Measurements from ENCODE around the gene FAM107B. TPM values are rescaled to one million over a fixed set of nuclear protein-coding genes. Genes with fewer than 3 reads are reported as not detected.

Gene FAM107B
- total RNA-seq, 1 donor from 2014 or later: 82.2 TPM

GRCh38 chr10:14508725-14509124 lies 266.0 kb downstream of the FAM107B start:
- Mint-ChIP-seq H3K27me3 (no peaks in the 10 kb centered on the region), H3K4me3 (ENCODE audit: low read depth) (no peak overlapping the region), H3K9me3 (ENCODE audit: low read depth) (peaks cover 13% of the 10 kb centered on the region), H3K27ac (no peak overlapping the region), H3K4me1 (ENCODE audit: low read depth) (peaks cover 13% of the 10 kb centered on the region), H3K36me3 (ENCODE audit: insufficient read depth) (peaks cover 33% of the 10 kb centered on the region)
- TF ChIP-seq CTCF (IDR thresholded peaks at IDR 0.05; ENCODE audit: unreplicated experiment): no peak
- DNase-seq (ENCODE audit: low spot score, unreplicated experiment): no peak

- peaks cover 13% of the 10 kb centered on the region for H3K9me3 Mint-ChIP-seq (ENCODE audit: low read depth)
- H3K27ac Mint-ChIP-seq: peak overlapping the region; percentile 9
- DNase-seq (ENCODE audit: low spot score, unreplicated experiment): no peak
- no peak for TF ChIP-seq CTCF (IDR thresholded peaks at IDR 0.05; ENCODE audit: unreplicated experiment)
- H3K36me3 Mint-ChIP-seq (ENCODE audit: insufficient read depth): peaks cover 28% of the 10 kb centered on the region
- no peaks in the 10 kb centered on the region for H3K27me3 Mint-ChIP-seq
- H3K4me1 Mint-ChIP-seq (ENCODE audit: low read depth): peaks cover 13% of the 10 kb centered on the region
- H3K4me3 Mint-ChIP-seq (ENCODE audit: low read depth): no peak overlapping the region
Observed at GRCh38 chr10:14507781-14508180, 266.9 kb downstream of the FAM107B start.

- H3K27ac Mint-ChIP-seq: no peak overlapping the region
- H3K4me3 Mint-ChIP-seq (ENCODE audit: low read depth): peak overlapping the region; percentile 32
- peaks cover 13% of the 10 kb centered on the region for H3K4me1 Mint-ChIP-seq (ENCODE audit: low read depth)
- DNase-seq (ENCODE audit: low spot score, unreplicated experiment): no peak
- H3K27me3 Mint-ChIP-seq: no peaks in the 10 kb centered on the region
- TF ChIP-seq CTCF (IDR thresholded peaks at IDR 0.05; ENCODE audit: unreplicated experiment): no peak
- peaks cover 13% of the 10 kb centered on the region for H3K9me3 Mint-ChIP-seq (ENCODE audit: low read depth)
- peaks cover 24% of the 10 kb centered on the region for H3K36me3 Mint-ChIP-seq (ENCODE audit: insufficient read depth)
Observed at GRCh38 chr10:14507176-14507575, 267.5 kb downstream of the FAM107B start.

- H3K36me3 Mint-ChIP-seq (ENCODE audit: insufficient read depth): peaks cover 1% of the 10 kb centered on the region
- no peak for DNase-seq (ENCODE audit: low spot score, unreplicated experiment)
- no peak for TF ChIP-seq CTCF (IDR thresholded peaks at IDR 0.05; ENCODE audit: unreplicated experiment)
- peaks cover 3% of the 10 kb centered on the region for H3K27me3 Mint-ChIP-seq
- H3K9me3 Mint-ChIP-seq (ENCODE audit: low read depth): no peaks in the 10 kb centered on the region
- H3K4me1 Mint-ChIP-seq (ENCODE audit: low read depth): peaks cover 7% of the 10 kb centered on the region
- no peak overlapping the region for H3K4me3 Mint-ChIP-seq (ENCODE audit: low read depth)
- no peak overlapping the region for H3K27ac Mint-ChIP-seq
Observed at GRCh38 chr10:14502431-14502830, 272.3 kb downstream of the FAM107B start.

- H3K36me3 Mint-ChIP-seq (ENCODE audit: insufficient read depth): no peaks in the 10 kb centered on the region
- no peak overlapping the region for H3K27ac Mint-ChIP-seq
- DNase-seq (ENCODE audit: low spot score, unreplicated experiment): no peak
- peaks cover 1% of the 10 kb centered on the region for H3K4me1 Mint-ChIP-seq (ENCODE audit: low read depth)
- H3K27me3 Mint-ChIP-seq: peaks cover 5% of the 10 kb centered on the region
- no peak overlapping the region for H3K4me3 Mint-ChIP-seq (ENCODE audit: low read depth)
- no peak for TF ChIP-seq CTCF (IDR thresholded peaks at IDR 0.05; ENCODE audit: unreplicated experiment)
- no peaks in the 10 kb centered on the region for H3K9me3 Mint-ChIP-seq (ENCODE audit: low read depth)
Observed at GRCh38 chr10:14500172-14500765, 274.4 kb downstream of the FAM107B start.
